Measurements from ENCODE around the gene FYCO1. TPM values are rescaled to one million over a fixed set of nuclear protein-coding genes. Genes with fewer than 3 reads are reported as not detected.

Gene FYCO1
- total RNA-seq, 1 donor from 2014 or later, result 7.9 TPM

DNA sequence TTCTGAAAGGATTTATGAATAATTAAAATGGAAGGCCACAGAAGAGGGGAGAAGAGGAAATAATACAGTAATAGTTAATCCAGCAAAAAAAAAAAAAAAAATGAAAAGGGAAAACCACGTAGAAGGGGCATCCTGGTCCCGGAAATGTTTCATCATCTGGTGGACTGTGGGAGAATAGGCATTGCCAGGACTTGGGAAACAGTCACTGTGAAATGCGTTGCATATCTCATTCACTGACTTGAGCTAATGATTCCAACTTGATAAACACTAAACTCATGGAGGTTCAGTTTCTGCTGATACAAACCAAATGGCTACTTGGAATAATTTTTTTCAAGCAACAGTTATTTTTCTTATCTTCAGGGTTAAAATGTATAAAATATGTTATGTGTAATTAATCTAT lies 28.5 kb upstream of the FYCO1 start:
- no peak overlapping the region for H3K4me3 ChIP-seq (ENCODE audit: low read depth, low read length)
- no peaks in the 10 kb centered on the region for H3K36me3 ChIP-seq (ENCODE audit: control insufficient read depth, insufficient read depth, low read length)
- no peaks in the 10 kb centered on the region for H3K27me3 ChIP-seq (ENCODE audit: control insufficient read depth, insufficient read depth, low read length)
- FAIRE-seq (no peak), DNase-seq (ENCODE audit: low read depth) (no peak)
- TF ChIP-seq, protein P1, sequence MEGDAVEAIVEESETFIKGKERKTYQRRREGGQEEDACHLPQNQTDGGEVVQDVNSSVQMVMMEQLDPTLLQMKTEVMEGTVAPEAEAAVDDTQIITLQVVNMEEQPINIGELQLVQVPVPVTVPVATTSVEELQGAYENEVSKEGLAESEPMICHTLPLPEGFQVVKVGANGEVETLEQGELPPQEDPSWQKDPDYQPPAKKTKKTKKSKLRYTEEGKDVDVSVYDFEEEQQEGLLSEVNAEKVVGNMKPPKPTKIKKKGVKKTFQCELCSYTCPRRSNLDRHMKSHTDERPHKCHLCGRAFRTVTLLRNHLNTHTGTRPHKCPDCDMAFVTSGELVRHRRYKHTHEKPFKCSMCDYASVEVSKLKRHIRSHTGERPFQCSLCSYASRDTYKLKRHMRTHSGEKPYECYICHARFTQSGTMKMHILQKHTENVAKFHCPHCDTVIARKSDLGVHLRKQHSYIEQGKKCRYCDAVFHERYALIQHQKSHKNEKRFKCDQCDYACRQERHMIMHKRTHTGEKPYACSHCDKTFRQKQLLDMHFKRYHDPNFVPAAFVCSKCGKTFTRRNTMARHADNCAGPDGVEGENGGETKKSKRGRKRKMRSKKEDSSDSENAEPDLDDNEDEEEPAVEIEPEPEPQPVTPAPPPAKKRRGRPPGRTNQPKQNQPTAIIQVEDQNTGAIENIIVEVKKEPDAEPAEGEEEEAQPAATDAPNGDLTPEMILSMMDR (IDR thresholded peaks at IDR 0.05; ENCODE audit: insufficient read depth, low read length, severe bottlenecking), result no peak

DNA sequence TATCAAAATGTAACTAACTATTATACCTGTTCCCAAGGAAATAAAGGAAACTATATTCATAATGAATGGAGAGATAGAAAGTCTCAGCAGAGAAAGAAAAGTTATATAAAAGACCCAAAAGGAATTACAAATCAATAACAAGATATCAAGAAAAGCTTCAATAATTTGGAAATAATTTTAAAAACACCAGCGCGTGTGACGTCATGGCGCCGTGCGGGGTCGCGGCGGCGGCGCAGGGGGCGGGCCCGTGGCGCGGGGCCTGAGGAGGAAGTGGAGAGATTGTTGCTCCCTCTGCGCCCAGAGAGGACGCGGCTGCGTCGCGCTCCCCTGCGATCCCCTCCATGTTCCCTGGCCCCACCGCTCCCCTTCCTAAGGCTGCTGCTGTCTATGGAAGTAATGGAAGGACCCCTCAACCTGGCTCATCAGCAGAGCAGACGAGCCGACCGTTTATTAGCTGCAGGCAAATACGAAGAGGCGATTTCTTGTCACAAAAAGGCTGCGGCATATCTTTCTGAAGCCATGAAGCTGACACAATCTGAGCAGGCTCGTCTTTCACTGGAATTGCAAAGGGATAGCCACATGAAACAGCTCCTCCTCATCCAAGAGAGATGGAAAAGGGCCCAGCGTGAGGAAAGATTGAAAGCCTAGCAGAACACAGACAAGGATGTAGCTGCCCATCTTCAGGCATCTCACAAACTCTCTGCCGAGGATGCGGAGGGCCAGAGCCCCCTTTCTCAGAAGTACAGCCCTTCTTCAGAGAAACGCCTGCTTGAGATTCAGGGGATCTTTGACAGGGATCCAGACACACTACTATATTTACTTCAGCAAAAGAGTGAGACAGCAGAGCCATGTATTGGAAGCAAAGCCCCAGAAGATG lies 27.5 kb upstream of the FYCO1 start:
- no peak for FAIRE-seq
- TF ChIP-seq, protein P1 (IDR thresholded peaks at IDR 0.05; ENCODE audit: insufficient read depth, low read length, severe bottlenecking), result no peak
- no peak for DNase-seq (ENCODE audit: low read depth)
- H3K36me3 ChIP-seq (ENCODE audit: control insufficient read depth, insufficient read depth, low read length), result no peaks in the 10 kb centered on the region
- no peak overlapping the region for H3K4me3 ChIP-seq (ENCODE audit: low read depth, low read length)
- H3K27me3 ChIP-seq (ENCODE audit: control insufficient read depth, insufficient read depth, low read length), result no peaks in the 10 kb centered on the region

DNA sequence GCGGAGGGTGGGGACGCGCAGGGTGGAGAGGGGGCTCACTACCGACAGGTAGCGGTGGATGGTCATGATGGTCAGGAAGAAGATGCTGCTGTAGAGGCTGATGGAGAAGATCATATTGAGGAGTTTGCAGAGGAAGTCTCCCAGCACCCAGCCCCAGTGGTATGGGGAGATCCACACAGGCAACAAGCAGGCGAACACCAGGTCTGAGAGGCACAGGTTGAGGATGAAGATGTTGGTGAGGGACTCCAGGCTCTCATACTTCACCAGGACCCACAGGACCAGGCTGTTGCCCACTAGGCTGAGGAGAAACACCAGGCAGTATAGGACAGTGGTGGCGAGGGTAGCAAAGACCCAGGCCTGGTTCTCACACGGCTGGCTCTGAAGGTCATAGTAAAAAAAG lies 25.9 kb upstream of the FYCO1 start:
- no peaks in the 10 kb centered on the region for H3K36me3 ChIP-seq (ENCODE audit: control insufficient read depth, insufficient read depth, low read length)
- TF ChIP-seq, protein P1 (IDR thresholded peaks at IDR 0.05; ENCODE audit: insufficient read depth, low read length, severe bottlenecking), result no peak
- no peaks in the 10 kb centered on the region for H3K27me3 ChIP-seq (ENCODE audit: control insufficient read depth, insufficient read depth, low read length)
- no peak for FAIRE-seq
- H3K4me3 ChIP-seq (ENCODE audit: low read depth, low read length), result no peak overlapping the region
- no peak for DNase-seq (ENCODE audit: low read depth)

DNA sequence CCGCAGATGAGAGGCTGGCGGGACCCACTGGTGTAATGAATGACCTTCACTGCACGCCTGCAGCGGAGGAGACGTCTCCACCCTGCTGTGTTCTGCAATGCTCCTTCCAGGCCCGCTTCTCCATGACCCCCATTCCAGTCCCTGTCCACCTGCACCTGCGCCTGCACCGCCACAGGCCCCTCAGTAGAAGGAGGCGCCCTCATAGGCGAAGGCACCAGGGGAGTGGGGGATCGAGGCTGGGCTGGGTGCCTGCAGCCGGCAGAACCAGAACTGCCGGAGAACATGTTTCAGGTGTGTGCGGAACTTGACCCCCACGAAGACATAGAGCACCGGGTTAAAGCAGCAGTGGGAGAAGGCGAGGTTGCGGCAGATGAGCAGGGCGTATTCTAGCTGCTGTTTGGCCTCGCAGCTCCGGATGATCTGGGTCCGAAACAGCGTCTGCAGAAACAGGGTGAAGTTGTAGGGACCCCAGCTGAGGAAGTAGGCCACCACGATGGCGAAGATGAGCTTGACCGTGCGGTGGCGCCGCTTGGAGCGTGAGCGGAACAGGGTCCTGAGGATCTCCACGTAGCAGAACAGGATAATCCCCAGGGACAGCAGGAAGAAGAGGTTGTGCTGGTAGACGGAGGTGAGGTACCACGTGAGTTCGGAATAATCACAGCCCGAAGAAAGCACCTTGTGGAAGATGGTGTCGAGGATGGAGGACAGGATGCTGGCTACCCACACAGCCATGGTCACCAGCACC lies 25.3 kb upstream of the FYCO1 start:
- DNase-seq (ENCODE audit: low read depth) (no peak), FAIRE-seq (no peak)
- Histone ChIP-seq H3K4me3 (ENCODE audit: low read depth, low read length) (no peak overlapping the region), H3K27me3 (ENCODE audit: control insufficient read depth, insufficient read depth, low read length) (no peaks in the 10 kb centered on the region), H3K36me3 (ENCODE audit: control insufficient read depth, insufficient read depth, low read length) (no peaks in the 10 kb centered on the region)
- TF ChIP-seq, protein P1 (IDR thresholded peaks at IDR 0.05; ENCODE audit: insufficient read depth, low read length, severe bottlenecking), result no peak

DNA sequence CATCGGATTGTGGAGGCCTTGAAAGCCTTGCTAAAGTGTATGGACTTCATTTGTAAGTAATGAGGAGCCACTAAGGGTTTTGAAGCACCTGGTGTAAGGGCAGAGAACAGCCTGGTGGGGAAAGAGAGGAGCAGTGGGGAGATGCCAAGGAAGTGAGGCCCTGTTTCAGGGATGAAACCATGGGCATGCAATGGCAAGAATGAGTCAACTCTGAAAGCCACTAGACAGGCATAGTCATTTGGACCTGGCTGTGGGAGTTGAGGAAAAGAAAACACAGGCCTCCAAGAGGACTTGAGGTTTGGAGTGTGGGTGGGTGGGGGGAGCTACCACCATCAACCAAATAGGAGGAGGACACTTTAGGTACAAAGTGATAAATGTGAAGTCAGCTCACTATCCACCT lies 24.1 kb upstream of the FYCO1 start:
- FAIRE-seq (no peak), DNase-seq (ENCODE audit: low read depth) (peak; percentile 21)
- no peaks in the 10 kb centered on the region for H3K36me3 ChIP-seq (ENCODE audit: control insufficient read depth, insufficient read depth, low read length)
- no peak overlapping the region for H3K4me3 ChIP-seq (ENCODE audit: low read depth, low read length)
- no peaks in the 10 kb centered on the region for H3K27me3 ChIP-seq (ENCODE audit: control insufficient read depth, insufficient read depth, low read length)
- TF ChIP-seq, protein P1 (IDR thresholded peaks at IDR 0.05; ENCODE audit: insufficient read depth, low read length, severe bottlenecking), result no peak
